ENCODE measurements around the gene MTHFS. TPM values are rescaled to one million over a fixed set of nuclear protein-coding genes. Genes with fewer than 3 reads are reported as not detected.
"Not testable (repeated sequence)": the region's sequence is repeated elsewhere in the genome, so short reads cannot be mapped to it uniquely, and the experiment has no call there.

MTHFS gene
- polyA plus RNA-seq, 1 donor (not counting 4 experiments of a cell fraction or from before 2014, with no cell fraction given) = 33.8 TPM

DNA sequence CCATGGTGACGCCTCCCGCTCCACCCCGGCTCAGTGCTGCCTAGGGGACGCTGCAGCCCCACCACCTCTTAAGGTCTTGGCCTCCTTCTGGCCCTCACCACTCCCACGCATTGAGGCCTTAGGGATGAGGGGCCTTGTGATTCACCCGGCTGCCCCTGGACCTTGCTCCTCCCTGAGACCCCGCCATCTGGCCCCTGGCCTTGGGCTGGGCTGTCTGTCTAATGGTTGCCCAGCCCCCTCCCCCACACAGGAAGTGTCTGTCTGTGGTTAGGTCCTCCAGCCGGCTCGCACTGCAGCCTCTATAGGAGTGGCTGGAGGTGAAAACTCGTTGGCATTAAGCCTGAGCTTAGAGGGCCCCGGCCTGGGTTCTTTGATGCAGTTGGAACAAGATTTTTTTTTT lies 21.5 kb upstream of the MTHFS start:
- no peak overlapping the region for H3K27ac ChIP-seq (ENCODE audit: control insufficient read depth, insufficient read depth, low read length)
- DNase-seq (ENCODE audit: low read depth, low spot score) = no peak
- H2AFZ ChIP-seq (ENCODE audit: control insufficient read depth, low read length) = no peak overlapping the region
- H3K4me1 ChIP-seq (ENCODE audit: control insufficient read depth, extremely low read depth, insufficient read depth, low read length) = no peaks in the 10 kb centered on the region
- dilution Hi-C loops (cut with MboI; ENCODE audit: extremely low pct_ligation_motif_present, low sequenced_read_pairs) = no loop called here
- peaks cover 0 to 10% of the 10 kb centered on the region in 2 experiments for H3K36me3 ChIP-seq (ENCODE audit: control insufficient read depth in 2 of 2, extremely low read depth in 1 of 2, insufficient read depth in 2 of 2, low read length in 2 of 2)
- FAIRE-seq = no peak
- H3K27me3 ChIP-seq (ENCODE audit: control insufficient read depth, extremely low read depth, insufficient read depth, low read length) = no peaks in the 10 kb centered on the region
- TF ChIP-seq EZH2 (IDR thresholded peaks at IDR 0.05; ENCODE audit: low read length) = no peak
- TF ChIP-seq, protein P1, sequence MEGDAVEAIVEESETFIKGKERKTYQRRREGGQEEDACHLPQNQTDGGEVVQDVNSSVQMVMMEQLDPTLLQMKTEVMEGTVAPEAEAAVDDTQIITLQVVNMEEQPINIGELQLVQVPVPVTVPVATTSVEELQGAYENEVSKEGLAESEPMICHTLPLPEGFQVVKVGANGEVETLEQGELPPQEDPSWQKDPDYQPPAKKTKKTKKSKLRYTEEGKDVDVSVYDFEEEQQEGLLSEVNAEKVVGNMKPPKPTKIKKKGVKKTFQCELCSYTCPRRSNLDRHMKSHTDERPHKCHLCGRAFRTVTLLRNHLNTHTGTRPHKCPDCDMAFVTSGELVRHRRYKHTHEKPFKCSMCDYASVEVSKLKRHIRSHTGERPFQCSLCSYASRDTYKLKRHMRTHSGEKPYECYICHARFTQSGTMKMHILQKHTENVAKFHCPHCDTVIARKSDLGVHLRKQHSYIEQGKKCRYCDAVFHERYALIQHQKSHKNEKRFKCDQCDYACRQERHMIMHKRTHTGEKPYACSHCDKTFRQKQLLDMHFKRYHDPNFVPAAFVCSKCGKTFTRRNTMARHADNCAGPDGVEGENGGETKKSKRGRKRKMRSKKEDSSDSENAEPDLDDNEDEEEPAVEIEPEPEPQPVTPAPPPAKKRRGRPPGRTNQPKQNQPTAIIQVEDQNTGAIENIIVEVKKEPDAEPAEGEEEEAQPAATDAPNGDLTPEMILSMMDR (optimal IDR thresholded peaks at IDR 0.05 in 1 of 3, IDR thresholded peaks at IDR 0.05 in 1 of 3, conservative IDR thresholded peaks at IDR 0.05 in 1 of 3; ENCODE audit: extremely low read depth in 1 of 3, insufficient read depth in 2 of 3, low read length in 3 of 3) = no peak
- no peak overlapping the region for H3K9ac ChIP-seq (ENCODE audit: control insufficient read depth, extremely low read depth, insufficient read depth, low read length)
- H3K9me3 ChIP-seq (ENCODE audit: control insufficient read depth, low read depth, low read length) = peaks cover 15% of the 10 kb centered on the region
- no peaks in the 10 kb centered on the region for H4K20me1 ChIP-seq (ENCODE audit: control insufficient read depth, extremely low read depth, insufficient read depth, low read length)
- no peaks in the 10 kb centered on the region for H3K9me1 ChIP-seq (ENCODE audit: control insufficient read depth, extremely low read depth, insufficient read depth, low read length)
- H3K4me3 ChIP-seq (ENCODE audit: control insufficient read depth in 2 of 3, extremely low read depth in 1 of 3, insufficient read depth in 2 of 3, low read depth in 1 of 3, low read length in 3 of 3) = no peak overlapping the region
- H3K79me2 ChIP-seq (ENCODE audit: control insufficient read depth, insufficient read depth, low read length) = peaks cover 26% of the 10 kb centered on the region
- H3K4me2 ChIP-seq (ENCODE audit: control insufficient read depth, extremely low read depth, insufficient read depth, low read depth, low read length) = no peak overlapping the region

DNA sequence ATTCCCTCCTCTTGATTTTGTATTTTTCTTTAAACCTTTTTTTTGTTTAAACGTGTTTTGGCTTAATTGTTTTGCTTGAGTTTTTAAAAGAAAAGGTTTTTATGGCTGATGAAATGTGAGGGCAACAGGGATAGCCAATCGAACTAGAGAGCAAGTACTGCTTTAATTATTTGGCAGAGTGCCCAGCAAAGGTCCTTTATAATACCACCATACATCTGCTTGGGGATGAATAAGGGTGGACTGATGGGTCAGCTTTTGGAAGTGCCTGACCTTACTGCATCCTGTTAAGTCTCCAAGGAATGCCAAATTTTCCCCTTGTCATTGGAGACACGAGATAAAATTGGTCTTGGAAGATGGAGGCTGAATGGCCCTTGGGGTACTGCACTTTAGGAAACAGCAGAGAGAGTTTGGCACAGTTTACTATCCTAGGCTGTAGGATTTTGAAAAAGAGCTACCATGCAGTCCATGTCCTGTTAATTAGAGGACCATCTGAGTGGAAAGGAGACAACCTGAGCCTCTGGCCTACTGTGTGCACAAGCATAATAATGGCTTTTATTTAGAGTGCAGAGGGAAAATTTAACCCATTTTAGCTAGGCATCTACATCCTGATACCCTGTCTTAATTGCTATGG lies 19.8 kb upstream of the MTHFS start:
- no peak overlapping the region for H3K4me2 ChIP-seq (ENCODE audit: control insufficient read depth, extremely low read depth, insufficient read depth, low read depth, low read length)
- no peaks in the 10 kb centered on the region for H3K4me1 ChIP-seq (ENCODE audit: control insufficient read depth, extremely low read depth, insufficient read depth, low read length)
- no peak overlapping the region for H3K9ac ChIP-seq (ENCODE audit: control insufficient read depth, extremely low read depth, insufficient read depth, low read length)
- H3K9me1 ChIP-seq (ENCODE audit: control insufficient read depth, extremely low read depth, insufficient read depth, low read length) = no peaks in the 10 kb centered on the region
- dilution Hi-C loops (cut with MboI; ENCODE audit: extremely low pct_ligation_motif_present, low sequenced_read_pairs) = no loop called here
- FAIRE-seq (no peak), DNase-seq (ENCODE audit: low read depth, low spot score) (no peak)
- no peak overlapping the region for H2AFZ ChIP-seq (ENCODE audit: control insufficient read depth, low read length)
- H3K27ac ChIP-seq (ENCODE audit: control insufficient read depth, insufficient read depth, low read length) = no peak overlapping the region
- H3K4me3 ChIP-seq (ENCODE audit: control insufficient read depth in 2 of 3, extremely low read depth in 1 of 3, insufficient read depth in 2 of 3, low read depth in 1 of 3, low read length in 3 of 3) = no peak overlapping the region
- H4K20me1 ChIP-seq (ENCODE audit: control insufficient read depth, extremely low read depth, insufficient read depth, low read length) = no peaks in the 10 kb centered on the region
- TF ChIP-seq, protein P1 (optimal IDR thresholded peaks at IDR 0.05 in 1 of 3, IDR thresholded peaks at IDR 0.05 in 1 of 3, conservative IDR thresholded peaks at IDR 0.05 in 1 of 3; ENCODE audit: extremely low read depth in 1 of 3, insufficient read depth in 2 of 3, low read length in 3 of 3) = no peak
- no peak for TF ChIP-seq EZH2 (IDR thresholded peaks at IDR 0.05; ENCODE audit: low read length)
- H3K9me3 ChIP-seq (ENCODE audit: control insufficient read depth, low read depth, low read length) = peaks cover 15% of the 10 kb centered on the region
- H3K79me2 ChIP-seq (ENCODE audit: control insufficient read depth, insufficient read depth, low read length) = peaks cover 10% of the 10 kb centered on the region
- H3K36me3 ChIP-seq (ENCODE audit: control insufficient read depth in 2 of 2, extremely low read depth in 1 of 2, insufficient read depth in 2 of 2, low read length in 2 of 2) = peaks cover 0 to 10% of the 10 kb centered on the region in 2 experiments
- no peaks in the 10 kb centered on the region for H3K27me3 ChIP-seq (ENCODE audit: control insufficient read depth, extremely low read depth, insufficient read depth, low read length)

DNA sequence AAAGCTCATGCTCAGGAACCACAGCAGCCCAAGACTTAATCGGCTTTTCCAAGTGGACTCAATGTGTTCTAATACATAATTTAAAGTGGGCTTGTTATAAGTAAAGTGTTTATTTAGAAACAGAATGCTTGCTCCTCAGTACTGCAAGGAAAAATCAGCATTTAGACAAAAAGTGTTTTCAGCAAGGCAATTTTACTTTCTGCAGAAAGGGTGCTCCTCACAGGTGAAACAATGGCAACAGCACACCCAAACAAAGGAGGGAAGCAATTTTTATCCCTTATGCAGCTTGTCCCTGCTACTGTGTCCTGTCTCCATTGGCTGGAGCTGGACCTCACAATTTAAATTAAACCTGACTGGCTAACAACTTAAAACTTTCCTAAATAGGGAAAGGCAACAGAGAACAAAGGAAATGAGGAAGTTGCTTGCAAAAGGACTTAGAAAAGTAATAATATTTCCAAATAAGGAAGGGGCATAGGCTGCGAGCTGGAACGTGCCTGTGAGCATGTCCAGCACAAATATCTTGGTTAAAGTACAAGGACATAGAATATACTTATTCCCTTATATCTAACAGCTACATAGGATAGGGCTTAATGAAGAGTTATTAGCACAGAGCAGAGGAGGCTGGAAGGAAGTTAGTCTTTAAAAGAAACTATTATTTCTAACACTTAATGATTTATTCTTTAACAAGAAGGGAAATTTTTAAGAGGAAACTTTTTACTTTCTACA lies 19.1 kb upstream of the MTHFS start:
- peaks cover 15% of the 10 kb centered on the region for H3K9me3 ChIP-seq (ENCODE audit: control insufficient read depth, low read depth, low read length)
- FAIRE-seq; H3K9me1 ChIP-seq (ENCODE audit: control insufficient read depth, extremely low read depth, insufficient read depth, low read length); H2AFZ ChIP-seq (ENCODE audit: control insufficient read depth, low read length); H3K9ac ChIP-seq (ENCODE audit: control insufficient read depth, extremely low read depth, insufficient read depth, low read length); H3K4me1 ChIP-seq (ENCODE audit: control insufficient read depth, extremely low read depth, insufficient read depth, low read length); H3K36me3 ChIP-seq (ENCODE audit: control insufficient read depth in 2 of 2, extremely low read depth in 1 of 2, insufficient read depth in 2 of 2, low read length in 2 of 2); H3K27ac ChIP-seq (ENCODE audit: control insufficient read depth, insufficient read depth, low read length); dilution Hi-C loops (cut with MboI; ENCODE audit: extremely low pct_ligation_motif_present, low sequenced_read_pairs); H3K27me3 ChIP-seq (ENCODE audit: control insufficient read depth, extremely low read depth, insufficient read depth, low read length); H3K4me3 ChIP-seq (ENCODE audit: control insufficient read depth in 2 of 3, extremely low read depth in 1 of 3, insufficient read depth in 2 of 3, low read depth in 1 of 3, low read length in 3 of 3); H3K4me2 ChIP-seq (ENCODE audit: control insufficient read depth, extremely low read depth, insufficient read depth, low read depth, low read length); DNase-seq (ENCODE audit: low read depth, low spot score); H3K79me2 ChIP-seq (ENCODE audit: control insufficient read depth, insufficient read depth, low read length); H4K20me1 ChIP-seq (ENCODE audit: control insufficient read depth, extremely low read depth, insufficient read depth, low read length): not testable (repeated sequence)
